HG03039 (cell line): ENCODE data around the gene NRG3.

ENCODE experiments used
- ATAC-seq: cut with Tn5 transposase; IDR thresholded peaks from one replicate; pipeline ENCODE4 v1.9.1; 2021; ENCODE audit warnings: mild to moderate bottlenecking, moderate library complexity; ENCODE audit not compliant: unreplicated experiment

Gene NRG3

DNA sequence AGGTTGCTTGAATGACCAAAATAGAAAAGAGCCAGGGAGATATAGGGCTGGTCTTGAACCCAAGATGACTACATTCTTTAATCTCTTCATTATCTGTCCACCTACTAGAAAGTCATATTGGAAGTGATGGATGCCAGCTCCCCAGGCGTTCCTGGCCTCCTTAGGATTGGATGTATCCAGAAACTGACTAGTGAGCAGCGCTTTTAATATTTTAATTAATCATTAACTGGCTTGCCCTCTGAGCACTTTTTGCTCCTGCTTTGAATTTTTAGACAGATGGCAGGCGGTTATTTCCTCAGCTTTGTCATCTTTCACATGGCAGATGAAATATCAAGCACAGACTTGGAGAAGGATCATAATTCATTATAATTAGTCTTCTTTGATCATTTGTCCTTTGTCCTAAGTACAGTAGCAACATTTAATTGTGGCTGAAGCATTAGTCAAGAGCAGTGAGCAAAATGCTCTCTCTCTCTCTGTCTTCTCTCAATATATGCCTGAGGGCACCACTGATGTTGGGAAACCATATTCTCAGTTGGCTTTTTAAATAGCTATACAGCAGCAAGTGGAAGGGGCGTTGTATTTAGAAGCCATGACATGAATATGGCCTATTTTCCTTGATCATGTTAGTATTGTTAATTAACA, 588.0 kb downstream of the NRG3 start:
- no peak for ATAC-seq

DNA sequence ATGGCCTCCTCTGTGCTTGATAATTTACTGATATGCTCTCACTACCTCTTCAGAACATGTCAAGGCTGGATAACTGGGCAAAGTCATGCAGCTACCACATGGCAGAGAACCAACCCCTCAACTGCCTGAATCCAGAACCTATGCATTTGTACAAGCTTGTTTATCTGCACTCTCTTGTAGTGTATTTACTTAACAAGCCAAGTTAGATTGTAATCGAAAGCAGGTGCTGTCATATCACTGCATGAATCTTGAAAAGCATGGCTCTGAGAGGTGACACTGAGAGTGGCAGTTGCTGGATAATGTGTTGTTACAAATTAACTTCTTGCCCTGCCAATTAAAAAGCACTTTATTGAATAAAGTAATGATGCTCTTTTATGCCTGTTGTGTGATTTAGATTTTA, 588.6 kb downstream of the NRG3 start:
- ATAC-seq, result no peak

DNA sequence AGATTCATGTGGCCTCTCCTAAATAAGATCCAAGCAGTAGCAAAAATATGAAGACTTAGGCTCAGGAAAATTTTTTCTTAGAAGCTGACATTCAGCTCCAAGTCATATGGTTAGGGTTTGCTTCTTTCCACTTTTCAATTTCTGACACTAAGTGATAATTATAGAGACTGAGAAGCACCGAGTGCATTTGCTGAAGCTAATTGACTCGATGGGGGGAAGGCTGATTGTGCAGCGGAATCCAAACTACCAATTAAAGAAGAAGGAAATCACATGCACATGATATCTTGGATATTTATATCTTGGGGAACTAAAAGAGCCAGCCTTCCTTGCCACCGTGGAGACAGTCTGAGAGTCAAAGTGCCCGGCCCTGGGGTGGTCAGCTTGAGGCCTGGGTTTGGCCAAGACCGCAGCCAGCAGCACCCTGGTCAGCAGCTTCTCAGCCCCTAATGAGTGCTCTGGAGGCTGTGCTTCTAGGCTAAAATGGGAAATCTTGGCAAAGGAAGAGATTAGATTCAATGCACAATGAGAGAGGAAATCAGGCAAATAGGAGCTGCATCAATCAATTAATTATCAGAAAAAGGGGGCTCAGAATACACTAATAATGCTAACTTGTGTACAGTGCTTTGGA, 589.3 kb downstream of the NRG3 start:
- no peak for ATAC-seq

DNA sequence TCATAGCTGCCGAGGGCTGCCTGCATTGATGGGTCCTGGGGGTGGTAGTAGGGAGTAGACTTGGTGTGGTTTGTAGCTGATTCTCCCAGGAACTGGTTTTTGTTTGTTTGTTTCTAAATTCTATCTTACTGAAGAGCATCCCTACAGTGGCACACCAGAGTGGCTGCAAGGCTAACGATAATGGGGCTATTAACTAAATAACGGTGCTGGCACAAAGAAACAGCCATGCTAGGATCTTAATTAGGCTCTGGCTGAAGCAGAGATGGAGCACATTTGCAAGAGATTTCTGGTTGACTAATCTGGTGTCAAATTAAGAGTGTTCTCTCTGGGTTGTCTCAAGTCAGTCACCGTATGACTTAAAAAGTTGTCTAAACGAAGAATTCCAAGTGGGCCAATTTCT, 590.0 kb downstream of the NRG3 start:
- no peak for ATAC-seq

DNA sequence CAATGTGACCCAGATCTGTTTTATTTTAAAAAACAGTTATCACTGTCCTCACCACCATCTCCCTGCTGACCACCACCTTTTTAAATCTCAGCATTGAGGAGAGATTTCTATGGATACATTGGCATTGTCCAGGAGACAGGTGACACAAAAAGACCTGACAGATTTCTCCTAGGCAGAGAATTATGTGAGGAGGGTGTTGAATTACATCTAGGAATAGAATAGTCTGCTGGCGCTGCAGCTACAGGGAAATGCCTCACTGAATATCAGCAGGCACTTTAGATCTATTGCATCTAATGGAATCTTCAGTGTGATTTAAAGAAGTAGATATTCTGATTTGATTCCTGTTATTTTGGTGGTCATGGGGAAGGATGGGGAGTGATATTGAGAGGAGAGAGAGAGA, 593.5 kb downstream of the NRG3 start:
- no peak for ATAC-seq

DNA sequence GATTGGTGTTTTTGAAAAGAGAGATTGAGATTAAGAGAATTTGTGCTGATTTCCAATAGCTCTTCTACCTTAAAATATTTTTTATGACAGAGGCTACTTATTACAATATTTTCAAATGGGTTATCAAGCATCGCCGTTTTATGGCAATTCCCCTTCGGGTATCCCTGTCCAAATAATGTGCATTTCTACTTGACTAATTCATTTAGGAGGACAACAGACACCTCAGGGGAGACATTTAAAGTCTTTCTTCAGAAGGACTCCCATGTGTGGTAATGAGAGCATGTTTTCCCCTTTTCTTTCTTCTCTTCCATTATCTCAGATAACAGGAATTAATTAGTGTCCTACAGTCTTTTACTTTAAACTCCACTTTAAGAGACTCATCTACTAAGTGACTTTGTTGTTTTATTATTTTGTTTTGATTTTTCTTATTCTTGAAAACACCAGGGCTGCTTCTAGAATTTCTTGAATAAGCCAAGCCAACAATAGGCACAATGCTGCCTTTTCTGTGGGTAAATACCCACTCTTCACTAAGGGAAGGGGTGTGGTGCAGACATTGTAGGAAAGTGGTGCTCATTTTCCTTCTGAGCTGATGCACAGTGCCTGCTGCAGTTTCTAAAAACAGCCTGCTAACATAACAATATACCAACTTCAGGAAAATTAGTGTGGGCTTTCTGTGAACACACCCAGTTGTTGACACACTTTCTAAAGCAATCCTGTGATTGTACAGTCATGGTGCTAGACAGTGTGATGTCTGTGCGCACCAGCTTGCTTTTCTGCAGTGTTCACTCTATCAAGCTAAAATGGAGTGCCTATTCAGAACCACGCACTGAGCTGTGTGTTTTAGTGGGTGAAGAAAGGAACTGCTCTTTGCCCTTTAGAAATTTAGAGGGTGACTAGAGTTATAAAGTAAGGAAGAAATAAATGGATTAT, 597.7 kb downstream of the NRG3 start:
- ATAC-seq, result no peak

DNA sequence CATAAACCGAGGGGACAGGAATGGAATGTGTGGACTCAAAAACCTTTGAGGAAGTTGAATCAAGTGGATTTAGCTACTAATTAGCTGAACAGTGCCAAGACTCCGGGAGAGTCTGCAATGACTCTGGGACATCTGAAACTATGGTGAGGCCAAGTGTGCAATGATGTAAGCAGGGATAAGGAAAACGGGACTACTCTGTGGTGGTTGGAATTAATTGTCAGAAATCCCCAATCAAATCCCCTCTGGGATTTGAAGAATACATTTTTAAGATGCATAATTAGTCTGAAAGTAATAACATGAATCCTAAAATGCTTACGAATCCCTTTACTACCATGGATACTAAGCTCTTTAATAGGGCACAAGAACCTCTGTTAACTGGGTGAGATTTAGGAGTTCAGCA, 602.8 kb downstream of the NRG3 start:
- ATAC-seq, result no peak

DNA sequence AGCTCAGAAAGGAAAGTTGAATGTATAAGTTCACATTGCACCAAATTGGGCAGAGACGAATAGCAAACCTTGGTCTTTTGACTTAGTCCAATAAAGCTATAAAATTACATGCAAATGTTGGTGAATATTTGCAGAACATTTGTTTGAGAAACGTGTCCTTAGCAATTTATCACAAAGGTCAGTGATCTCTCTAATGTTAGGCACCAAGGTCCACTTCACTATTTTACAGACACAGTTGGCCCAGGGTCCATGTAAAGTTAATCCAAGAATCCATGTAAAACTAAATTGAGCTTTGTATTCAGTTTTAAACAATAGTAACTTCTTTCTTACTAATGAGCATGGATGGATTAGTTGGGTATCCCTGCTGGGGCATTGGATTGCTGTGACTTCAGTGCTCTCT, 617.7 kb downstream of the NRG3 start:
- ATAC-seq, result no peak

DNA sequence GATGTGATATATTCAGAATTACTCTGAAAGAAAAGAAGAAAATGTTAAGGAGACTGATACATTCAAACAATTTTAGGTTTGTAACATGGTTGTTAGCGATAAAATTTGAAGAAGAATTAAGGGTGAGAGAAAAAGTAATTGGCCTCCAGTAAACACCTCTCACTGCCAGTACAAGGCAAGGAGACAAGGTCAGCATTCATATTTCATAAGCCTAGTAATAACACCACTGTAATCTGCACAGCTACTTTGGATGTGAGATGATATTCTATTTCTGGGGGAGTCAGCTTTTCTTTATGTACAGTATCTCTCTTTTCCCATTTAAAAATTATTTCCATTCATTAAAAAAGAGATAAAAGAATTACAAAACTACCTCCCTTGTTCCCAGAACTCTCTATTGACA, 621.1 kb downstream of the NRG3 start:
- no peak for ATAC-seq

DNA sequence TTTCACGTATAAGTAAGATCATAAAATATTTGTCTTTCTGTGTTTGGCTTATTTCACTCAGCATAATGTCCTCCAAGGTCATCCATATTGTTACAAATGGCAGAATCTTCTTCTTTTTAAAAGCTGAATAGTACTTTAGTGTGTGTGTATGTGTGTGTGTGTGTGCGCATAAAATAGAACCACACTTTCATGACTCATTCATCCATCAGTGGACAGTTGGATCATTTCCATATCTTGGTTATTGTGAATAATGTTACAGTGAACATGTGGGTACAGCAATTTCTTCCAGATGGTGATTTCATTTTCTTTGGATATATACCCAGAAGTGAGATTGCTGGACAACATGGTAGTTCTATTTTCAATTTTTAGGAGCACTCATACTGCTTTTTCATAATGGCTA, 622.4 kb downstream of the NRG3 start:
- no peak for ATAC-seq

DNA sequence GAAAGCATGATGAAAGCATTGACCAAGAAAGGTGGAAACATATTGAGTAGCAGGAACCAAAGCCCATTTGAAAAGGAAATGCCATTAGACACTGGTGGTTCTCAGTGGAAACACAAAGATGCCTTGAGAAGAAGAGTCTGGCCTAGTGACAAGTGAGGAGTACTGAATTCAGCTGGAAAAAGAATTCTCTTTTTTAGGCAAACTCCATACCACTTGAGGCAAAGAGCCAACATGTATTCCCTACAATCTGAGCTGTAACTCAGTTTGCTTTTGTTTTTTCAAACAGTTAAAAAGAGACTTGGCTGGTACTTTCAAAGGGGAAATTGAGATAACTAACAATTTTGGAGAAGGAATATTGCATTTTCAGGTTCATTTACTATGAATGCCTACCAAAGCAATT, 624.0 kb downstream of the NRG3 start:
- no peak for ATAC-seq

DNA sequence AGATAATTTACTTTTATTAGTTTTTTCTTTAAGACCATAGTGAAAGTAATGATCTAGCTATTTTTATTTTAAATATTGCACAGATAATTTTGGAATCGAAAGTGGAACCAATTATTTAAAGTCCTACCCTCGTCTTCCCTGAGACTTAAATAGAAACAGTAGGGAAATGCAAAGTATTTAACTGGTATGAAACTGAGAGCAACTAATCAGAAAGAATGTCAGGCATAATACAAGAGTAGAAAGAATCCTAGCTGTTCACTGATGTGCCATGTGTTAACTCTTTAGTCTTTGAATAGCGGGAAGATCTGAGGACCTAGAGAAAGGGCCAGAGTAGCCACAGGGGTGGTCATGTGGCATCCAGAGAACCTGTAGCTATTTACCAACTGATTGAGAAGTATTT, 630.0 kb downstream of the NRG3 start:
- ATAC-seq, result no peak

DNA sequence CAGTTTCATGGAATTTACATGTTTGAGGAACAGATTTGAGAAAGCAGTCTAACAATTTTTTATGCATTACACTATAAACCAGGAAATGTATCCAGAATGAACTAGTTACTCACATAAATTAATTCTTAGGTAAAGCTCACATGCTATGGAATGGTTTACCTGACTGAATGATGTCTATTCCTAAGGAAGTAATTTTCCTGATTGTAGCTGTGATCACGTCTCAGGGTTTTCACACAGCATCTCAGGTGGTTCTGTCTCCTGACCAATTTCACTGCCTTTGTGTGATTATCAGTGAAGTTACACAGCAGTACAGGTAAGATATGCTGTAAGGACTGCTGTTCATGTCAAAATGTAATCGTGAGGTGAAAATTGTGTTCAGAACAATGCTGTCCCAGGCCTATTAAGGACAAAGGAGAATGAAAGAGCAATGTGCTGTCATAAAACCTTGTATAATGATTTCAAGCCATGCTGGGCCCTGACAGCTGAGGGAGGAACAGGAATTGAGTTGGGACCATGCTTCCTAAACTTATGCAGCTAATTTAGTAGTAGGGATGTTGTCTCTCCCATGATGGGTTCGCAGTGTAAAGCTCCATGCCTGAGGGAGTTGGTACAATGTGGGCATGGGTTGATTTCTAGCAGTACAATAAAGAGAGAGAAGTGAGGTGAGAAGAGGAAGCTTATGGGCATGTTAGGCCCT, 631.8 kb downstream of the NRG3 start:
- no peak for ATAC-seq

DNA sequence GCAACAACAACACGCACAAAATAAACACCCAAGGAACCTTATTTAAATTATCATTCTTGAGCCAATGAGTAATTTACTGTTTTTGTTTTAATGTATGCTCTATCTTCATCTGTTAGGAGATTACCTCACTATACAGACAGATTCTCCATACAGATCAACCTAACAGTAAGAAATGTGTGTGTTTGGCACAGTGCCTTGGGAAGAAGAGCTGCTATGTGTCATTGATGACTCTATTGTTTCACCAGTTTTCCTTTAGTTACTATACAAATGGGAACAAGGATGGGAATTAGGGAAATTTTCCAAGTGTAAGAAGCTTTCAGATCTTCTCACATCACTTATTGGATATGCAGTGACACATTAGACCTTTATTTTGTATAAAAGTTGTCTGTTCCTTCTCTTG, 640.3 kb downstream of the NRG3 start:
- no peak for ATAC-seq

DNA sequence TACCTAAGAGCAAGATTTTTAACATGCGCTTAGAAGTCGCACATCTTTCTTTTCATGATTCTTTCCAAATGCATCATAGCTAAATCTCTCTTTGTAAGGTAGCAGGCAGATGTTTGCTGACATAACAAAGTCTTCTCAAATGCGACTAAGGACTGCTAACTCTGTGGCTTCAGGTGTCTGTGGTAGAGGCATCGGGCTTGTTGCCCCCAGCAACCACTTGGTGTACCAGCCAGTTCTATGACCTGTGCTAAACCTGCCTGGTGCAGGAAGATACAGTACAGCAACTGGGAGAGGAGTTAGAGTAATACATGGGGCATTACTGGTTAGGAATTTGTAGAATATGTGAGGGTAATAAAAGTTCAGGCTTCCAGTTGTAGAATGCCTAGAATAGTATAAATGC, 654.1 kb downstream of the NRG3 start:
- ATAC-seq, result no peak

DNA sequence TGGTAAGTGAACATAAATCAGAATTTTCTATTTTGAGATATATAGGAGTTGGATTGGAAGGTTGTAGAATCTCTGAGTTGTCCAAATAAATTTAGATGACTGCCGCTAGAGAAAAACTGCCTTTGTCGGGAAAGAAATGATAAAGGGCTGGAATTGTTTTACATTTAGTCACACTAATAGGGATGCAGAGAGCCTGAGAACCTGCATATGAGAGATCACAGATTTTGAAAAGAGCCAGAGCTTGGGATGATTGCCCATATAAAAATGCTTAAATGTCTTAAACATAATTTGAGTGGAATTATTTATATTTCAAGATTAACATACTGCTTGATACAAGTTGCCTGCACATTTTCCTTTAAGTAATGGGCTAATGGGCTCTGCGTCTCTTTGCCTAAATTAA, 660.5 kb downstream of the NRG3 start:
- ATAC-seq, result no peak

DNA sequence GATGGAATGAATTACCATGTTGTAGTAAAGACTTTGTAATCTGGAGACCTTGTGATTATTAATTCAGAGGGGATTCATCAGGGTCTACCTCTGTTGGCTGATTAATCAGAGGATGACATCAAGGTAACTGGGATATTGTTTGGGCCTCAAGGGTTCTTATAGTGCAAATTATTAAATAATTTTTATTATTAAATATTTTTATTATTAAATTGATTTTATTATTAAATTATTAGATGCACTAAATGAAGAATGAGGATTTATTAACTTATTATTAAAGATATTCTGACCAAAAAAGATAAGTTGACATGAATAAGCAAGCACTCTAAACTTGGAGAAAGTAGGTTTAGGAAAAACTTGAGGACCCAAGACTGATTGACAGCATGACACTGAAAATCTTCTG, 661.7 kb downstream of the NRG3 start:
- no peak for ATAC-seq

DNA sequence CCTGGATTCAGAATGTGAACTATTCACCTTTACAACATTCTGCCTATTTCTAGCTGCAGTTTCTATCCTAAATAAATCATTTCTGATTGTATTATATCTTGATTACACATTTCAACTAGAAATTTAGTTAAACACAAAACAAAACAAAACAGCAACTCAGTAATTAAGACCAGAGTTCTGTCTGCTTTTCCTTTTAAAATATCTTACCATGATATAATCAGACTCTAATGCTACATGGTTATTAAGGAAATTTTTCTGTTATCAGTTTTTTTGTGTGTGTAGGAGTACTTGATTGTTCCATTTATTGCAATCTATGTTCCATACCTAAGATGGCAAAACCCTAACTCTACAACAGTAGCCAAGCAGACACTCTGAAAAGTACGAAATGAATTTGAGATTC, 663.3 kb downstream of the NRG3 start:
- ATAC-seq, result no peak

DNA sequence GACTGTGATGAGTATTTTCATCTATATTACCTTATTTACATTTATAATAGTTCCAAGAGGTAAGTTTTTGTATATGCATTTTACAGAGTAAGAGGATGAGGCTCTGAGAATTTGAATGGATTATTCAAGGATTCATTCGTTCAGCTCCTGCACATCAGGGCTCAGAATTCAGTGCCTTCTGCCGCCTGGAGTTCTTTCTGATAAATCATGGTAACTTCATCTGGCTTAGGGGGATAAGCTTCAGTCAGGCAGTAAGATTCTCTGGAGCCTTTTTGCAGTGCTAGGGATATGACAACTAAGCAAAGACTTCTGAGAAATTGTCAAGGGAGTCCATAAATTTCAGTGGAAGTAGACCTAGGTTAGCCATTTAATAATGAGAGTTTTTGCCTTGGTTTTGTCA, 668.6 kb downstream of the NRG3 start:
- no peak for ATAC-seq

DNA sequence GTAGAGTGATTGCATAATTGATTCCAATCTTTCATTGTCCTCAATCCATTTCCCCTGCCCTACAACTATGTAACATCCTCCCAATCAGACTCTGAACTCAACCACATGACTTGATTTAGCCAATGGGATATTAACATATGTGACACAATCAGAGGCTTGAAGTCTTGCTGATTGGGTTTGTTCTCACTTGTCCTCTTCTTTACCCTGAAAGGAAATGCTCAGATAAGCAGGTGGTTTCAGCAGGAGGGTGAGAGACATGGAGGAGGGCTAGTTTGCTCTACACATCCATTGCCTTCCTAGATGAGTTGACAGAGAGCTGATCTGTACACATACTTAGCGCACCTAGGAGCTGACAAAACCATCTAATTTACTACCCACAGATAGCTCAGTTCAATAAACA, 669.4 kb downstream of the NRG3 start:
- ATAC-seq, result no peak

DNA sequence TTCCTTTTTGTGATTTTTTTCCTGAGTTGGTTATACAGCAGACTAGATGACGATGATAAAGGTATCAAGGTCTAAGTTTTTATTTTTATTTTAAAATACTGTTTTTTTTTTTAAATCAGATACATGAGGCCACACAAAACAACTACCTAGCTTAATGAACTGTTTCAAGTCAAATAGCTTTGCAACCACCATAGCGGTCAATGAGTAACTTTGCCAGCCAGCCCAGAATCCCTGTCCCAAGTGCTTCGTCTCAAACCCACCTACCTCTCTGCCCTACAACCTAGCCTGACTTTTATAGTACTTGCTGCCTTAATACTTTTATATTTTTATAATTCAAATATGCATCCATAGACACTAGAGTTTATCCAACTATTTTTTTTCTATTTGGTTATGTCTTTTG, 676.5 kb downstream of the NRG3 start:
- ATAC-seq, result no peak

DNA sequence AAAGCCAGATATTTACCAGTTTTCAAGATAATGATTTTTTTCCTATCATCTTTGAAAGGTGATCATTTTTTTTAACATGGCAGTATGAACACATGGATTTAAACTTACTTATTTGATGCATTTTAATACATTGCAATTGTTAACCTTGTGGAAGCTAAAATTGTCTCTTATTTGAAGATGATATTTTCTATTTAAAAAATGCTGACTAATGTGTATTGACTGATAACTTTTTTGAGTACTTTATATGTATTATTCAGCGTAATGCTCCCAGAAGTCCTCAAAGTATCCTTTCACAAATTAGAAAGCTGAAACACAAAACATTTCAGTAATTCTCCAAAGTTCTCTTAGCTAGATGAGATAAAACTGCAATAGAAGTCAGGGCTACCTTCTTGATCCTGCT, 677.3 kb downstream of the NRG3 start:
- no peak for ATAC-seq
